Measurements from ENCODE around the gene KCNH1. TPM values are rescaled to one million over a fixed set of nuclear protein-coding genes. Genes with fewer than 3 reads are reported as not detected.

Gene KCNH1
- total and polyA plus RNA-seq, 2 experiments from 2014 or later, result 0.03 to 0.17 TPM

GRCh38 chr1:210777914-210778313 lies 356.0 kb downstream of the KCNH1 start:
- Histone ChIP-seq H3K27me3 (no peaks in the 10 kb centered on the region), H2AFZ (no peak overlapping the region), H3K27ac (no peak overlapping the region), H3K36me3 (replicated peaks; ENCODE audit: insufficient read depth, low read depth) (no peaks in the 10 kb centered on the region), H3K9me2 (replicated peaks; ENCODE audit: insufficient read depth) (no peaks in the 10 kb centered on the region), H4K20me1 (ENCODE audit: insufficient read depth, poor library complexity, severe bottlenecking) (no peaks in the 10 kb centered on the region), H3K9me3 (ENCODE audit: low read depth) (no peaks in the 10 kb centered on the region), H3K4me2 (no peak overlapping the region), H3K4me3 (no peak overlapping the region), H3K4me1 (ENCODE audit: insufficient read depth) (no peaks in the 10 kb centered on the region), H3K79me2 (no peaks in the 10 kb centered on the region)
- DNase-seq (ENCODE audit: low spot score), result no peak
- TF ChIP-seq CTCF (IDR thresholded peaks at IDR 0.05; ENCODE audit: poor library complexity), result no peak
- no peak for TF ChIP-seq EZH2phosphoT487 (IDR thresholded peaks at IDR 0.05; ENCODE audit: low read depth, severe bottlenecking, unreplicated experiment)
- TF ChIP-seq EZH2 (IDR thresholded peaks at IDR 0.05; ENCODE audit: borderline replicate concordance), result no peak
- 96% methylated on average over 2 of the region's 2 CpGs for WGBS (ENCODE audit: low lambda C conversion rate, missing lambda C conversion rate)

- TF ChIP-seq EZH2 (IDR thresholded peaks at IDR 0.05; ENCODE audit: borderline replicate concordance) (no peak), CTCF (IDR thresholded peaks at IDR 0.05; ENCODE audit: poor library complexity) (no peak), EZH2phosphoT487 (IDR thresholded peaks at IDR 0.05; ENCODE audit: low read depth, severe bottlenecking, unreplicated experiment) (no peak)
- Histone ChIP-seq H3K4me3 (no peak overlapping the region), H3K27me3 (no peaks in the 10 kb centered on the region), H3K9me2 (replicated peaks; ENCODE audit: insufficient read depth) (no peaks in the 10 kb centered on the region), H3K4me2 (no peak overlapping the region), H4K20me1 (ENCODE audit: insufficient read depth, poor library complexity, severe bottlenecking) (no peaks in the 10 kb centered on the region), H3K4me1 (ENCODE audit: insufficient read depth) (no peaks in the 10 kb centered on the region), H3K36me3 (replicated peaks; ENCODE audit: insufficient read depth, low read depth) (no peaks in the 10 kb centered on the region), H2AFZ (no peak overlapping the region), H3K9me3 (ENCODE audit: low read depth) (no peaks in the 10 kb centered on the region), H3K27ac (no peak overlapping the region), H3K79me2 (no peaks in the 10 kb centered on the region)
- WGBS (ENCODE audit: low lambda C conversion rate, missing lambda C conversion rate), result 82% methylated on average over 3 of the region's 3 CpGs
- no peak for DNase-seq (ENCODE audit: low spot score)
Observed at GRCh38 chr1:210776712-210777111, 357.2 kb downstream of the KCNH1 start.

GRCh38 chr1:210775289-210775688 lies 358.7 kb downstream of the KCNH1 start:
- H3K4me2 ChIP-seq, result no peak overlapping the region
- TF ChIP-seq EZH2 (IDR thresholded peaks at IDR 0.05; ENCODE audit: borderline replicate concordance) (no peak), CTCF (IDR thresholded peaks at IDR 0.05; ENCODE audit: poor library complexity) (no peak), EZH2phosphoT487 (IDR thresholded peaks at IDR 0.05; ENCODE audit: low read depth, severe bottlenecking, unreplicated experiment) (no peak)
- no peaks in the 10 kb centered on the region for H3K79me2 ChIP-seq
- WGBS (ENCODE audit: low lambda C conversion rate, missing lambda C conversion rate), result 86% methylated on average over 6 of the region's 6 CpGs
- no peaks in the 10 kb centered on the region for H4K20me1 ChIP-seq (ENCODE audit: insufficient read depth, poor library complexity, severe bottlenecking)
- DNase-seq (ENCODE audit: low spot score), result no peak
- no peak overlapping the region for H3K4me3 ChIP-seq
- H3K9me2 ChIP-seq (replicated peaks; ENCODE audit: insufficient read depth), result no peaks in the 10 kb centered on the region
- no peak overlapping the region for H2AFZ ChIP-seq
- no peaks in the 10 kb centered on the region for H3K4me1 ChIP-seq (ENCODE audit: insufficient read depth)
- H3K27ac ChIP-seq, result no peak overlapping the region
- H3K9me3 ChIP-seq (ENCODE audit: low read depth), result no peaks in the 10 kb centered on the region
- no peaks in the 10 kb centered on the region for H3K27me3 ChIP-seq
- H3K36me3 ChIP-seq (replicated peaks; ENCODE audit: insufficient read depth, low read depth), result no peaks in the 10 kb centered on the region

GRCh38 chr1:210773450-210773849 lies 360.5 kb downstream of the KCNH1 start:
- TF ChIP-seq EZH2phosphoT487 (IDR thresholded peaks at IDR 0.05; ENCODE audit: low read depth, severe bottlenecking, unreplicated experiment) (no peak), EZH2 (IDR thresholded peaks at IDR 0.05; ENCODE audit: borderline replicate concordance) (no peak), CTCF (IDR thresholded peaks at IDR 0.05; ENCODE audit: poor library complexity) (no peak)
- Histone ChIP-seq H3K36me3 (replicated peaks; ENCODE audit: insufficient read depth, low read depth) (no peaks in the 10 kb centered on the region), H3K9me3 (ENCODE audit: low read depth) (no peaks in the 10 kb centered on the region), H3K4me2 (no peak overlapping the region), H3K4me3 (no peak overlapping the region), H4K20me1 (ENCODE audit: insufficient read depth, poor library complexity, severe bottlenecking) (no peaks in the 10 kb centered on the region), H3K79me2 (no peaks in the 10 kb centered on the region), H2AFZ (no peak overlapping the region), H3K9me2 (replicated peaks; ENCODE audit: insufficient read depth) (no peaks in the 10 kb centered on the region), H3K27me3 (no peaks in the 10 kb centered on the region), H3K27ac (no peak overlapping the region), H3K4me1 (ENCODE audit: insufficient read depth) (no peaks in the 10 kb centered on the region)
- WGBS (ENCODE audit: low lambda C conversion rate, missing lambda C conversion rate), result 67% methylated on average over 2 of the region's 2 CpGs
- DNase-seq (ENCODE audit: low spot score), result no peak
